Measurements from ENCODE around the gene TBC1D24. TPM values are rescaled to one million over a fixed set of nuclear protein-coding genes. Genes with fewer than 3 reads are reported as not detected.
A peak's percentile ranks its signal among the peaks of the same experiment; 100 is the strongest.

Gene TBC1D24
- total and polyA plus RNA-seq, 9 of the 15 experiments (the other 6 are each of a cell fraction or from before 2014, with no cell fraction given), result 1.7 to 22.6 (median 7.2) TPM

DNA sequence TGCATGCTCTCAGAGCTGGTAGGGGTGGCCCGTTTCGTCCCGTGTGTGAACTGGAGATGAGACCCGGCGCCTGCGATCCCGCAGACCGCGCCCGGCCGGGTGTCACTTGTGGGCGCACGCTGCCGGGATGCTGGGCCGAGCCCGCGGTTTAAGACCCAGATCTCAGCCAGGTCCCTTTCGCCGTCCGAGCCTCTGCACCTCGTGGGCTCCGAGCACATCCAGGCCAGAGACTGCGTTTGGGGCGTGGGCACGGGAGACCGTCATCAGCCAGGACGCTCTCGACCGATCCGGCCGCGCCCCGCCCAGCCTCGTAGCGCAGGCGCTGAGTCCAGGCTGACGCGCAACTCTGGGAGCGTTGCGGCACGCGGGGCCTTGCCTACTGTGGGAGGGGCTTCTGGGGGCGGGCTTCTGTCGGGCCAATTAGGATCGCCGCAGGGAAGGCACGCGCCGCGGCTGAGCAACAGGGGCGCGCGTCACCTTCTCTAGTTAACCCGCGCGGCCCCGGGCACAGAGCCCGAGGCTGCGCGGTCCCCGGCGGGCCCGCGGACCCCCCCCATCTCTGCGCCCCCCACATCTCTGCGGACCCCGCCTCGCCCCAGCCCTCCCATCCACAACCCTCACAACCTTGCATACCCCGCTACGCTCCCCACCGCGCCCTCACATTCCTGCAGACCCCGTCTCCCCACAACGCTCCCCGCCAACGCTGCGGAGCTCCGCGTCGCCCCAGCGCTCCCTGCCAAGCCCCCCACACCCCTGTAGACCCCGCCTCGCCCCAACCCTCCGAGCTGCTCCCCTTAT lies 57.0 kb downstream of the TBC1D24 start (continued):
- TF ChIP-seq CTCFL (IDR thresholded peaks at IDR 0.05; ENCODE audit: borderline replicate concordance, insufficient read depth, low read depth, low read length, poor library complexity, severe bottlenecking) (no peak), ZNF12 (CRISPR knock-in tag; IDR thresholded peaks at IDR 0.05) (0 out of 2 replicates have a peak, but pooled peaks have one; percentile 28), POLR3A (IDR thresholded peaks at IDR 0.05; ENCODE audit: borderline replicate concordance, extremely low read depth, insufficient read depth, insufficient read length) (no peak), PML (IDR thresholded peaks at IDR 0.05; ENCODE audit: low read length) (no peak), HCFC1 (IDR thresholded peaks at IDR 0.05; ENCODE audit: low read depth, low read length) (0 out of 2 replicates have a peak, but pooled peaks have one; percentile 30), CBFA2T2 (conservative IDR thresholded peaks at IDR 0.05) (no peak), ZFP30 (CRISPR knock-in tag; IDR thresholded peaks at IDR 0.05; ENCODE audit: borderline replicate concordance) (no peak), ZNF354B (CRISPR knock-in tag; IDR thresholded peaks at IDR 0.05) (no peak), ZNF644 (tag; IDR thresholded peaks at IDR 0.05; ENCODE audit: low read depth) (no peak), NELFE (IDR thresholded peaks at IDR 0.05; ENCODE audit: insufficient read depth, insufficient read length) (no peak), L3MBTL2 (IDR thresholded peaks at IDR 0.05) (peak; percentile 91), ESRRA (IDR thresholded peaks at IDR 0.05; ENCODE audit: borderline replicate concordance, low read depth) (no peak), JUND (IDR thresholded peaks at IDR 0.05; ENCODE audit: borderline replicate concordance, low read depth, low read length) (peak; percentile 65), JUND (tag; IDR thresholded peaks at IDR 0.05; ENCODE audit: borderline replicate concordance, low read depth, low read length) (no peak), SETDB1 (IDR thresholded peaks at IDR 0.05; ENCODE audit: low read length) (no peak), CBX2 (IDR thresholded peaks at IDR 0.05; ENCODE audit: insufficient read depth, low read length, poor library complexity, severe bottlenecking) (no peak), ZC3H4 (CRISPR knock-in tag; IDR thresholded peaks at IDR 0.05; ENCODE audit: borderline replicate concordance) (no peak), RAD51 (IDR thresholded peaks at IDR 0.05; ENCODE audit: borderline replicate concordance, low read depth) (peak; percentile 48; the same call in 1 of the 2 replicates), BACH1 (tag; IDR thresholded peaks at IDR 0.05) (no peak), ZNF274 (IDR thresholded peaks at IDR 0.05; ENCODE audit: borderline replicate concordance, low read depth, low read length) (no peak), ZNF316 (IDR thresholded peaks at IDR 0.05) (no peak), CBX3 (IDR thresholded peaks at IDR 0.05; ENCODE audit: borderline replicate concordance in 1 of 2, low read length in 2 of 2) (no peak)
- TF ChIP-seq, protein P1, sequence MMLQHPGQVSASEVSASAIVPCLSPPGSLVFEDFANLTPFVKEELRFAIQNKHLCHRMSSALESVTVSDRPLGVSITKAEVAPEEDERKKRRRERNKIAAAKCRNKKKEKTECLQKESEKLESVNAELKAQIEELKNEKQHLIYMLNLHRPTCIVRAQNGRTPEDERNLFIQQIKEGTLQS (IDR thresholded peaks at IDR 0.05), result peak; percentile 64
- TF ChIP-seq, protein P1 (CRISPR knock-in tag; conservative IDR thresholded peaks at IDR 0.05), result no peak
- TF ChIP-seq, protein P2, sequence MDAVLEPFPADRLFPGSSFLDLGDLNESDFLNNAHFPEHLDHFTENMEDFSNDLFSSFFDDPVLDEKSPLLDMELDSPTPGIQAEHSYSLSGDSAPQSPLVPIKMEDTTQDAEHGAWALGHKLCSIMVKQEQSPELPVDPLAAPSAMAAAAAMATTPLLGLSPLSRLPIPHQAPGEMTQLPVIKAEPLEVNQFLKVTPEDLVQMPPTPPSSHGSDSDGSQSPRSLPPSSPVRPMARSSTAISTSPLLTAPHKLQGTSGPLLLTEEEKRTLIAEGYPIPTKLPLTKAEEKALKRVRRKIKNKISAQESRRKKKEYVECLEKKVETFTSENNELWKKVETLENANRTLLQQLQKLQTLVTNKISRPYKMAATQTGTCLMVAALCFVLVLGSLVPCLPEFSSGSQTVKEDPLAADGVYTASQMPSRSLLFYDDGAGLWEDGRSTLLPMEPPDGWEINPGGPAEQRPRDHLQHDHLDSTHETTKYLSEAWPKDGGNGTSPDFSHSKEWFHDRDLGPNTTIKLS (IDR thresholded peaks at IDR 0.05; ENCODE audit: borderline replicate concordance, low read depth), result no peak
